Natural killer cell (primary cell): ENCODE data around the gene TUBG2. TPM values are rescaled to one million over a fixed set of nuclear protein-coding genes. Genes with fewer than 3 reads are reported as not detected.

Experiments used
- ATAC-seq, 3 donors: fragments of 150-1000 bp in 2 of 3; fragments of 200-7000 bp in 1 of 3; cut with Tn5 transposase; 1 replicate in 1 of 3; 2 replicates in 2 of 3; pipeline ENCODE4 v1.10.0; 2021; ENCODE audit warnings: mild to moderate bottlenecking in 2 of 3, moderate library complexity in 2 of 3
- DNase-seq, 2 donors: peaks; one replicate each; pipeline versions ENCODE4 v3.0.0 to v3.0.0-alpha.2; 2013 to 2021; ENCODE audit warnings: mixed read lengths in 1 of 2
- H3K27ac ChIP-seq: one replicate; pipeline ENCODE4 v1.5.1; 2013; ENCODE audit warnings: mild to moderate bottlenecking, low read length
- H3K27me3 ChIP-seq: one replicate; pipeline ENCODE4 v1.6.1; 2013; ENCODE audit warnings: low read length; ENCODE audit not compliant: control insufficient read depth, insufficient read depth
- H3K36me3 ChIP-seq: one replicate; pipeline ENCODE4 v1.6.1; 2013; ENCODE audit warnings: low read length; ENCODE audit not compliant: control insufficient read depth, insufficient read depth
- H3K4me1 ChIP-seq: one replicate; pipeline ENCODE4 v1.6.1; 2013; ENCODE audit warnings: low read length; ENCODE audit not compliant: control insufficient read depth, insufficient read depth
- H3K4me3 ChIP-seq: one replicate; pipeline ENCODE4 v1.5.1; 2013; ENCODE audit warnings: low read length
- H3K9me3 ChIP-seq: one replicate; pipeline ENCODE4 v1.6.1; 2013; ENCODE audit warnings: low read length; ENCODE audit not compliant: control insufficient read depth, insufficient read depth
- H3K27ac Mint-ChIP-seq, 2 donors: one replicate each; pipeline ENCODE4 v1.8.0; 2022; ENCODE audit warnings: mild to moderate bottlenecking in 2 of 2, mixed read lengths in 2 of 2, moderate library complexity in 1 of 2
- H3K27me3 Mint-ChIP-seq, 2 donors: one replicate each; pipeline ENCODE4 v1.8.0; 2022; ENCODE audit warnings: low read depth in 2 of 2, mixed read lengths in 2 of 2
- H3K36me3 Mint-ChIP-seq: one replicate; pipeline ENCODE4 v1.8.0; 2022; ENCODE audit warnings: mixed read lengths
- H3K4me1 Mint-ChIP-seq, 2 donors: one replicate each; pipeline ENCODE4 v1.8.0; 2022; ENCODE audit warnings: mixed read lengths in 2 of 2
- H3K4me3 Mint-ChIP-seq: one replicate; pipeline ENCODE4 v1.8.0; 2022; ENCODE audit warnings: mild to moderate bottlenecking, moderate library complexity, mixed read lengths
- H3K9me3 Mint-ChIP-seq, 2 donors: one replicate each; pipeline ENCODE4 v1.8.0; 2022; ENCODE audit warnings: mixed read lengths in 2 of 2
- CTCF ChIP-seq: fragments of 200-600 bp; IDR thresholded peaks from one replicate; pipeline ENCODE4 v1.8.0; 2022; ENCODE audit warnings: antibody characterized with exemption
- WGBS: methylation state at CpG from one replicate; pipeline ENCODE4 v1.1.7; 2013; ENCODE audit warnings: missing lambda C conversion rate; ENCODE audit not compliant: insufficient coverage; 5-methylcytosine and 5-hydroxymethylcytosine counted together
- intact Hi-C: fragments of 100-400 bp; cut with micrococcal nuclease; formaldehyde crosslinking; loops from one replicate; pipeline ENCODE4 v1.14.2; 2022
- total RNA-seq, 4 donors: library from RNA; stranded (reverse); fragments of 120-200 nt in 1 of 4; gene quantifications; one replicate each; pipeline versions ENCODE4 v1.2.3 to v1.2.4, GENCODE V29; 2013 to 2022

Gene TUBG2
- total RNA-seq, 3 donors from 2014 or later (not counting 1 experiment from before 2014, with no cell fraction given), result 7.8 to 14.2 (median 9.6) TPM

GRCh38 chr17:42690596-42690995 lies 31.5 kb downstream of the TUBG2 start:
- TF ChIP-seq CTCF, result no peak
- Mint-ChIP-seq H3K4me1 (no peaks in the 10 kb centered on the region), H3K36me3 (no peaks in the 10 kb centered on the region), H3K4me3 (no peak overlapping the region), H3K27ac (no peak overlapping the region), H3K9me3 (no peaks in the 10 kb centered on the region), H3K27me3 (peaks cover 0 to 4% of the 10 kb centered on the region in 2 donors)
- no peak overlapping the region for H3K27ac ChIP-seq
- no peak for DNase-seq
- H3K4me3 ChIP-seq, result no peak overlapping the region
- H3K27me3 ChIP-seq, result no peaks in the 10 kb centered on the region
- ATAC-seq, result no peak
- H3K9me3 ChIP-seq, result no peaks in the 10 kb centered on the region
- intact Hi-C loops, result no loop called here
- 94% methylated on average over 10 of the region's 10 CpGs for WGBS
- H3K4me1 ChIP-seq, result no peaks in the 10 kb centered on the region
- no peaks in the 10 kb centered on the region for H3K36me3 ChIP-seq

DNA sequence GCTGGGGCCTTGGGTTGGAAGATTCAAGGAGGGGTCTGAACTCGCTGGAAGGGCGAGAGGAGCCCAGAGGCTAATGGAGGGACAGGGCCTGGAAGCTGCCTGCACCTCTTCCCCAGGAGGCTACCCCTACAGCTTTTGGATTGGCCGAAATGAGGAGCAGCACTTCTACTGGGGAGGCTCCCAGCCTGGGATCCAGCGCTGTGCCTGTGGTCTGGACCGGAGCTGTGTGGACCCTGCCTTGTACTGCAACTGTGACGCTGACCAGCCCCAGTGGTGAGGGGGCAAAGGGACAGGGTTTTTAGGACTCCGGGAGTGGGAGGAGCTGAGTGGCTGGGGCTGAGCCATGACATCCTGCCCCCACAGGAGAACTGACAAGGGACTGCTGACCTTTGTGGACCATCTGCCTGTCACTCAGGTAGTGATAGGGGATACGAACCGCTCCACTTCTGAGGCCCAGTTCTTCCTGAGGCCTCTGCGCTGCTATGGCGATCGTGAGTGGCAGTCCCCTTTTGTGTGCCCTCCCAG lies 32.0 kb downstream of the TUBG2 start:
- H3K9me3 ChIP-seq, result no peaks in the 10 kb centered on the region
- Mint-ChIP-seq H3K4me1 (no peaks in the 10 kb centered on the region), H3K4me3 (no peak overlapping the region), H3K9me3 (no peaks in the 10 kb centered on the region), H3K36me3 (no peaks in the 10 kb centered on the region), H3K27me3 (no peaks in the 10 kb centered on the region), H3K27ac (no peak overlapping the region)
- H3K4me1 ChIP-seq, result no peaks in the 10 kb centered on the region
- ATAC-seq (no peak), DNase-seq (no peak)
- TF ChIP-seq CTCF, result no peak
- intact Hi-C loops, result no loop called here
- H3K36me3 ChIP-seq, result no peaks in the 10 kb centered on the region
- H3K4me3 ChIP-seq, result no peak overlapping the region
- H3K27me3 ChIP-seq, result no peaks in the 10 kb centered on the region
- 94% methylated on average over 12 of the region's 12 CpGs for WGBS
- H3K27ac ChIP-seq, result no peak overlapping the region

DNA sequence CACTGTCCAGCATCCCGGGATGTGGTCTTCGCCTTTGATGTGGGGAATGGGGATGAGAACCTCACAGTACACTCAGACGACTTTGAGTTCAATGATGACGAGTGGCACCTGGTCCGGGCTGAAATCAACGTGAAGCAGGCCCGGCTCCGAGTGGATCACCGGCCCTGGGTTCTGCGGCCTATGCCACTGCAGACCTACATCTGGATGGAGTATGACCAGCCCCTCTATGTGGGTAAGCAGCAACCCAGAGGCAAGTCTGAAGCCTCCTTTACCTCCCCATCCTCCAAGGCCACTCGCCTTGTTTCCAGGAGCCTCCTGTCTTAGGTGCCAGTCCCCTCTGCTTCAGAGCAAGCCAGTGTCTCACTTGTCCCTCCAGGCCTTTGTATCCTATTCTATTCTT lies 33.4 kb downstream of the TUBG2 start:
- Histone ChIP-seq H3K27me3 (no peaks in the 10 kb centered on the region), H3K9me3 (no peaks in the 10 kb centered on the region), H3K36me3 (no peaks in the 10 kb centered on the region), H3K4me1 (no peaks in the 10 kb centered on the region), H3K27ac (no peak overlapping the region), H3K4me3 (no peak overlapping the region)
- WGBS, result 98% methylated on average over 11 of the region's 11 CpGs
- no peaks in the 10 kb centered on the region for H3K9me3 Mint-ChIP-seq
- H3K27ac Mint-ChIP-seq, result no peak overlapping the region
- no peak for TF ChIP-seq CTCF
- no peak for ATAC-seq
- H3K27me3 Mint-ChIP-seq, result no peaks in the 10 kb centered on the region
- no peak for DNase-seq
- no peak overlapping the region for H3K4me3 Mint-ChIP-seq
- intact Hi-C loops, result no loop called here
- no peaks in the 10 kb centered on the region for H3K36me3 Mint-ChIP-seq
- no peaks in the 10 kb centered on the region for H3K4me1 Mint-ChIP-seq

DNA sequence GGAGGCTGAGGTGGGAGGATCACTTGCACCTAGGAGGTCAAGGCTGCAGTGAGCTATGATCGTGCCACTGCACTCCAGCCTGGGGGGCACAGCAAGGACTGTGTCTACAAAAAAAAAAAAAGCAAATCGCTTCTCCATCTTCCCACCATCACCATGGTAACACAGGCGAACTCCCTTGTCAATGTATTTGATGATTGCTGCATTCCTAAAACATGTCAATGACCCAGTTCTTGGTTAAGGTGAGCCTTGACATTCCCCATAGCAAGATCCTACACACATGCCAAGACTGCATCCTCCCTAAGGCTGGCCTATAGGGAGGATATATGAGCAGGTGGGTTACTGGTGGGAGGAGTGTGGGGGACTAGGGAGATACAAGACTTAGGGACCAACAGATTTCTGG lies 35.4 kb downstream of the TUBG2 start:
- H3K4me1 Mint-ChIP-seq, result no peaks in the 10 kb centered on the region
- H3K4me3 Mint-ChIP-seq, result no peak overlapping the region
- Histone ChIP-seq H3K27ac (no peak overlapping the region), H3K4me1 (no peaks in the 10 kb centered on the region), H3K4me3 (no peak overlapping the region), H3K9me3 (no peaks in the 10 kb centered on the region), H3K36me3 (no peaks in the 10 kb centered on the region), H3K27me3 (no peaks in the 10 kb centered on the region)
- WGBS, result 84% methylated on average over 3 of the region's 3 CpGs
- DNase-seq (no peak), ATAC-seq (no peak)
- H3K27me3 Mint-ChIP-seq, result no peaks in the 10 kb centered on the region
- H3K9me3 Mint-ChIP-seq, result no peaks in the 10 kb centered on the region
- intact Hi-C loops, result no loop called here
- no peak overlapping the region for H3K27ac Mint-ChIP-seq
- no peaks in the 10 kb centered on the region for H3K36me3 Mint-ChIP-seq
- no peak for TF ChIP-seq CTCF
